GM12872 (cell line): Measurements from ENCODE around the gene SPRYD4.

Experiments used
- CTCF ChIP-seq: IDR thresholded peaks from 3 replicates; pipeline ENCODE4 v1.5.1; 2011; ENCODE audit warnings: low read depth, mild to moderate bottlenecking, low read length, moderate library complexity; ENCODE audit not compliant: insufficient read depth

Gene SPRYD4

DNA sequence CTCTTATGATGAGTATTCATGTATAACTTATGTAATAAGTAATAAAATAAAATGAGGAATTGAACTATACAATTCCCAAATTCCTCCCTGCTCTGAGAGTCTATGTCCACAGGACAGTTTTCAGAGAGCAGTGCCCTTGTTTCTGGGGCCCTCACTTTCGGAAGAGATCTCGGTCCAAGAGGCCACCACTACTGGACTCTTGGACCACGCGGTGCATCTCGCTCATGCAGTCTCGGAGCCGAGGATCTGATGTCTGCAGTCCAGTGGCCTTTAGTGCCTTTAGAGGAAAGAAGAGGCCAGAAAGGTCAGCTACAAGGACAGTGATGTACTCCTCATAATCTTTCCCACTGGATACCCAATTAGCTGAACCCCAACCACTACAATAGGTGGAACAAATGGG lies 11.2 kb downstream of the SPRYD4 start:
- no peak for TF ChIP-seq CTCF

GRCh38 chr12:56484566-56484965 lies 16.2 kb downstream of the SPRYD4 start:
- no peak for TF ChIP-seq CTCF

DNA sequence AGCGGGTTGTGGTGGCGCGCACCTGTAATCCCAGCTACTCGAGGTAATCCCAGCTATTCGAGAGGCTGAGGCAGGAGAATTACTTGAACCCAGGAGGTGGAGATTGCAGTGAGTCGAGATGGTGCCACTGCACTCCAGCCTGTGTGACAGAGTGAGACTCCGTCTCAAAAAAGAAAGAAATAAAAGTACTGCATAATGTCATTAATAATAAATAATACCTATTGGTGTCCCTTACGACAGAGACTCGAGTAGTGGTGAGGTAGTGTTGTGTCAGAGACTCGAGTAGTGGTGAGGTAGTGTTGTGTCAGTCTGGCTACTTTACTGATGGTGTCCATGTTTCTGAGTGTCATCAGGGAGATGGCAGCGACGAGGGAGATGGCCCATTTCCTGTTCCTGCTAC lies 18.3 kb downstream of the SPRYD4 start:
- TF ChIP-seq CTCF, result no peak

DNA sequence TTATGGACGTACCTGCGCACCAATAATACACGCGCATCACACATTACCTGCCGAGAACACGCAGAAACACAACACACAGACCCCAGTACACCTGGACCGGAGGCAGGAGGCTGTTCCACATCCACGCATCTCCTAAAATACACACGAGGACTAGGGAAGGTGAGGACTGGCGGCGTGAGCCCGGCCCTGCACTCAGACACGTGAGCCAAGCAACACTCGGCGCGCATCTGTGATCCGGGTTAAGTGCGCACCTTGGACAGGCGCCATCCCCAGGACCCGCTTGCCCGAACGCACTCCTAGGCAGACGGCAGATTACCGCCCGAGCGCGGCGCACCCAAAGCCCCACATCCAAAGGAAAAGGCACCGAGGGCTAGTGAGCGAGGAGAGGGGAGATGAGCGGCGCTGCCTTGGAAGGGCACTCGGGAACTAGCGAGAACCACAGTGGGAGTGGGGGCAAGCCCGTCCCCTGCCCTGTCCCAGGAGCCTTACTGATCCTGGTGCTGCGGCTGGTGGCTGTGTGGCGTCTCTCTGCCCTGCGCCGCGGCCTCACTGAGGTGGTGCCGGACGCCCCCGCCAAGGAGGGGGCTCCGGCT lies 19.2 kb downstream of the SPRYD4 start:
- TF ChIP-seq CTCF, result no peak

DNA sequence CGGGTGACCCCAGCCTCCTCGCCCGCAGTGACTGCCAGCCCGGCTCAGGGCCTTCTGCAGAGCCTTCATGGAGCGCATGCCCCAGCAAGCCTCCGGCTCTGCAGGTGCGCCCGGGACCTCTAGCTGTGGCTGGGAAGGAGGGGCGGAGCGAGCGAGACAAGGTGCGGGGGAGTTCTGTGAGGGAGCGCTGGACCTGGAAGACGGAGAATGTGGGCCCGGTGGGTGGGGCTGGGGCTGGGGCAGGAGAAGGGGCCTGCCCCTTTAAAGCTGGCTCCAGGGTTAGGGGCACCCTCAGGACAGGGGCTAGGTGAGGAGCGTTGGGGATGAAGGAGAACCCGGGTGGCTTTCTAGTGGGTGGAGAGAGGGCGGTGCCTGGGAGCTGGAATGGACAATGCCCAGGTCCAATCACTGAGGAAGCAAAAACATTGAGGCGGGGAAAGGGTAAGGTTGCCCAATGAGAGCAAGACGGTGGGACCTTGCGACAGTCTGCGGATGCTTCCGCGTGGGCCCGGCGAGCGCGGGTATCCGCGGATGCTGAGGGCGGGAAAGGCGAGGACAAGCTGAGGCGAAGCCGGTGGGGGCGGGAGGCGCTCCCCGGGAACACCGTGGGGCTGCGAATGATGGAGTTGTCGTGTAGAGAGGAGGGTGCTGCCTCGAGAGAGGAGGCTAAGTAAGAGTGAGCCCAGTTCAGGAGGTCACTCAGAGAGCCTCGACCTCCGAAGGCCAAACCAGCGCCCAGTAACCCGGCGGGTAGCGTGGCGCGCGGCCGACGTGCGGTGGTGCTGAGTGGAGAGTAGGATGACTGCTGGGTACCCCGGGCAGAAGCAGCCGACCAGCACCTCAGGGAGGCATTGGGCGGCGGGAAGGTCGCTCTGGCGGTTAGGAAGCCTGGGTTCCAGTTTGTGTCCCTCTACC lies 19.9 kb downstream of the SPRYD4 start, which contains the start of gene GLS2:
TSS of gene GLS2 (minus strand) at position 121 of the 915 bp plus-strand sequence. CDS start at position 78, 43 bp downstream.
- no peak for TF ChIP-seq CTCF

DNA sequence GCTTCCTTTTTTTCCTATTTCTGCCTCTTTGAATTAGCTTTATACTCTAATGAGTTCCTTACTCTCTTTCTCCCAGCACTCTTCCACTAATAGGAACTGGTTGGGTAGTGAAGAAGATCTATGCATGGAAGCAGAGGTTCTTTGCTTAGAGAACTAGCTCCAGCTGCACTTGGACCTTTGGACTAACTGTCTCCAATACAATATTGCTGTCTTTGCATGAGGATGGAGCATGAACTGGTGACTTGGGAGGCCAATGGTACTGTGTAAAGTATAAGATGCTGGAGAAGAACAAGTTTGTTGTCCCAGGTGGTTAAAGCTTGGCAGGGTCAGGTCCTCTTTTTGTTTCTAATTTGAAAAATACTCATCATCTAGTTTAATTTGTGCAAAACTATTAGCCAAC lies 22.0 kb downstream of the SPRYD4 start:
- TF ChIP-seq CTCF, result no peak

- peak; percentile 46; the same call in 2 of the 3 replicates for TF ChIP-seq CTCF
Measured at GRCh38 chr12:56496704-56497103, 28.3 kb downstream of the SPRYD4 start.
